Spleen (tissue), 7 donors: ENCODE results near the gene KCND2.

ENCODE experiments used
- CTCF ChIP-seq, 11 experiments: fragments of 200-600 bp in 7 of 11; fragments of 450-650 bp in 4 of 11; sonication (generic) in 4 of 11; IDR thresholded peaks in 8 of 11; conservative IDR thresholded peaks in 3 of 11; 1 replicate in 7 of 11; 2 replicates in 4 of 11; pipeline versions ENCODE4 v1.4.0 to v1.8.0; 2016 to 2021; ENCODE audit warnings: antibody characterized with exemption in 11 of 11, inconsistent platforms in 4 of 11, mild to moderate bottlenecking in 1 of 11
- POLR2A ChIP-seq, 3 donors: fragments of 450-650 bp; IDR thresholded peaks; one replicate each; pipeline ENCODE4 v1.5.1; 2017; ENCODE audit warnings: antibody characterized with exemption in 3 of 3, mild to moderate bottlenecking in 1 of 3
- donor health status: DM: no; HTN: no; CAD: no; lungs with moderate emphysema.
- donor health status: DM: no; HTN: no; CAD: no.
- donor health status: DM: no; HTN: no; CAD: no.

GRCh38 chr7:120760050-120760449, 487.1 kb downstream of the KCND2 start:
- TF ChIP-seq POLR2A (IDR thresholded peaks at IDR 0.05) (no peak), CTCF (IDR thresholded peaks at IDR 0.05 in 8 of 11, conservative IDR thresholded peaks at IDR 0.05 in 3 of 11) (no peak)
